NCI-H2081 treated with DMSO at 0.1 percent for 48 hours (cell line): Measurements from ENCODE around the gene GMDS.

Experiments used
- DNase-seq: peaks from one replicate; lab custom pipeline; 2025; lab: John Stamatoyannopoulos, UW

Gene GMDS

GRCh38 chr6:1738558-1739081, 506.8 kb downstream of the GMDS start:
- DNase-seq: no peak

- no peak for DNase-seq
Measured at GRCh38 chr6:1737463-1738311, 507.7 kb downstream of the GMDS start.

- DNase-seq: no peak
Measured at GRCh38 chr6:1736346-1737105, 508.9 kb downstream of the GMDS start.

GRCh38 chr6:1735239-1735803, 510.1 kb downstream of the GMDS start:
- no peak for DNase-seq

- no peak for DNase-seq
Measured at GRCh38 chr6:1730882-1731281, 514.5 kb downstream of the GMDS start.

- DNase-seq: no peak
Measured at GRCh38 chr6:1729750-1730140, 515.7 kb downstream of the GMDS start.

GRCh38 chr6:1729133-1729749, 516.2 kb downstream of the GMDS start:
- no peak for DNase-seq

- DNase-seq: no peak
Measured at GRCh38 chr6:1726341-1726768, 519.0 kb downstream of the GMDS start.

- no peak for DNase-seq
Measured at GRCh38 chr6:1724616-1725015, 520.8 kb downstream of the GMDS start.

- no peak for DNase-seq
Measured at GRCh38 chr6:1724124-1724523, 521.3 kb downstream of the GMDS start.

GRCh38 chr6:1722801-1723200, 522.6 kb downstream of the GMDS start:
- no peak for DNase-seq

GRCh38 chr6:1720620-1721322, 524.6 kb downstream of the GMDS start:
- no peak for DNase-seq

- DNase-seq: no peak
Measured at GRCh38 chr6:1719922-1720321, 525.5 kb downstream of the GMDS start.

GRCh38 chr6:1716868-1717267, 528.5 kb downstream of the GMDS start:
- DNase-seq: no peak

- no peak for DNase-seq
Measured at GRCh38 chr6:1716396-1716795, 529.0 kb downstream of the GMDS start.

GRCh38 chr6:1715336-1715735, 530.1 kb downstream of the GMDS start:
- DNase-seq: no peak

GRCh38 chr6:1714654-1715053, 530.8 kb downstream of the GMDS start:
- DNase-seq: no peak

- no peak for DNase-seq
Measured at GRCh38 chr6:1713016-1713600, 532.3 kb downstream of the GMDS start.

- no peak for DNase-seq
Measured at GRCh38 chr6:1712451-1712850, 533.0 kb downstream of the GMDS start.

GRCh38 chr6:1711136-1711535, 534.3 kb downstream of the GMDS start:
- DNase-seq: no peak

- DNase-seq: no peak
Measured at GRCh38 chr6:1709234-1709641, 536.2 kb downstream of the GMDS start.
